SK-N-SH (cell line): ENCODE results near the gene HMGXB3. TPM values are rescaled to one million over a fixed set of nuclear protein-coding genes. Genes with fewer than 3 reads are reported as not detected.

Experiments
- CTCF ChIA-PET: fragments of 300-600, 350-600 bp; formaldehyde crosslinking; extraction: SDS; loops from one replicate; lab custom pipeline; 2021; lab: Yijun Ruan, JAX
- POLR2A ChIA-PET: fragments of 350-600 bp; sonication (Branson Sonifier 250); formaldehyde crosslinking; extraction: SDS; loops from one replicate; lab custom pipeline; 2020; ENCODE audit warnings: antibody characterized with exemption, inconsistent platforms; lab: Yijun Ruan, JAX
- DNase-seq: peaks from one replicate; pipeline ENCODE4 v3.0.0; 2012
- H2AFZ ChIP-seq: fragments of 200-600 bp; sonication (generic); 2 replicates; pipeline ENCODE4 v1.8.1; 2016; ENCODE audit warnings: antibody characterized with exemption, mild to moderate bottlenecking, low read depth
- H3F3A ChIP-seq: fragments of 200-600 bp; sonication (generic); replicated peaks from 2 replicates; pipeline ENCODE3; 2016; ENCODE audit warnings: antibody characterized with exemption, mild to moderate bottlenecking; ENCODE audit not compliant: insufficient read depth
- H3K27ac ChIP-seq, 2 experiments: fragments of 200-500 bp in 1 of 2; fragments of 200-600 bp in 1 of 2; sonication (Bioruptor generic) in 1 of 2; sonication (generic), shearing (Covaris generic) in 1 of 2; 2 replicates each; pipeline versions ENCODE4 v1.5.1 to v1.6.1; 2014 to 2016; ENCODE audit warnings: low read depth in 2 of 2, inconsistent platforms in 1 of 2, low read length in 1 of 2, mild to moderate bottlenecking in 1 of 2, mixed read lengths in 1 of 2
- H3K27me3 ChIP-seq: fragments of 200-600 bp; sonication (generic), shearing (Covaris generic); 2 replicates; pipeline ENCODE4 v1.6.1; 2016; ENCODE audit warnings: mixed run types; ENCODE audit not compliant: insufficient read depth
- H3K36me3 ChIP-seq, 2 experiments: fragments of 200-500 bp in 1 of 2; fragments of 200-600 bp in 1 of 2; sonication (Bioruptor generic) in 1 of 2; sonication (generic) in 1 of 2; replicated peaks in 1 of 2; 2 replicates each; pipeline versions ENCODE3 to v1.5.1; 2014 to 2016; ENCODE audit warnings: low read length in 1 of 2, mild to moderate bottlenecking in 1 of 2; ENCODE audit not compliant: insufficient read depth in 2 of 2, control insufficient read depth in 1 of 2
- H3K4me1 ChIP-seq, 2 experiments: fragments of 200-500 bp in 1 of 2; fragments of 200-600 bp in 1 of 2; sonication (Bioruptor generic) in 1 of 2; sonication (generic), shearing (Covaris generic) in 1 of 2; 2 replicates each; pipeline versions ENCODE4 v1.5.1 to v1.6.1; 2014 to 2016; ENCODE audit warnings: low read depth in 1 of 2, low read length in 1 of 2, mixed run types in 1 of 2; ENCODE audit not compliant: insufficient read depth in 2 of 2, control insufficient read depth in 1 of 2
- H3K4me2 ChIP-seq: fragments of 200-600 bp; sonication (generic), shearing (Covaris generic); 2 replicates; pipeline ENCODE4 v1.6.1; 2017; ENCODE audit warnings: mixed run types
- H3K4me3 ChIP-seq, 2 experiments: fragments of 200-500 bp in 1 of 2; fragments of 200-600 bp in 1 of 2; sonication (Bioruptor generic) in 1 of 2; sonication (generic), shearing (Covaris generic) in 1 of 2; 2 replicates each; pipeline versions ENCODE4 v1.5.1 to v1.8.1; 2014 to 2016; ENCODE audit warnings: low read depth in 2 of 2, inconsistent platforms in 1 of 2, low read length in 1 of 2, mild to moderate bottlenecking in 1 of 2, mixed read lengths in 1 of 2, moderate library complexity in 1 of 2
- H3K79me2 ChIP-seq: fragments of 200-600 bp; sonication (generic); 2 replicates; pipeline ENCODE4 v1.8.1; 2017; ENCODE audit warnings: mild to moderate bottlenecking; ENCODE audit not compliant: insufficient read depth
- H3K9ac ChIP-seq: fragments of 200-600 bp; sonication (generic); 2 replicates; pipeline ENCODE4 v1.6.1; 2017; ENCODE audit warnings: mixed run types
- H3K9me2 ChIP-seq: fragments of 200-600 bp; sonication (generic); 2 replicates; pipeline ENCODE4 v1.6.1; 2017; ENCODE audit warnings: mixed run types
- H3K9me3 ChIP-seq: fragments of 200-600 bp; sonication (generic); 2 replicates; pipeline ENCODE4 v1.6.1; 2017; ENCODE audit warnings: mixed run types, mild to moderate bottlenecking, moderate library complexity
- H4K20me1 ChIP-seq: fragments of 200-600 bp; sonication (generic); 2 replicates; pipeline ENCODE4 v1.6.1; 2017; ENCODE audit warnings: mild to moderate bottlenecking, mixed run types; ENCODE audit not compliant: insufficient read depth
- ELF1 ChIP-seq: IDR thresholded peaks from 2 replicates; pipeline ENCODE4 v1.4.0; 2012
- FOXJ3 ChIP-seq: sonication (generic); formaldehyde crosslinking; IDR thresholded peaks from 2 replicates; pipeline ENCODE4 v1.5.1; 2020; ENCODE audit warnings: mild to moderate bottlenecking, missing genetic modification reagents
- IRF3 ChIP-seq: fragments of 150-350 bp; IDR thresholded peaks from 2 replicates; pipeline ENCODE4 v1.6.1; 2016; ENCODE audit warnings: mild to moderate bottlenecking, low read depth, low read length
- MXI1 ChIP-seq: IDR thresholded peaks from 2 replicates; pipeline ENCODE4 v1.6.1; 2012; ENCODE audit warnings: mild to moderate bottlenecking, low read depth, low read length, improper control_type of control experiment
- NFIC ChIP-seq: IDR thresholded peaks from 2 replicates; pipeline ENCODE4 v1.4.0; 2012; ENCODE audit warnings: borderline replicate concordance
- NRF1 ChIP-seq: IDR thresholded peaks from 2 replicates; pipeline ENCODE4 v1.6.1; 2012; ENCODE audit warnings: low read depth, mild to moderate bottlenecking, low read length
- POLR2AphosphoS5 ChIP-seq: IDR thresholded peaks from 2 replicates; pipeline ENCODE4 v1.6.1; 2012; ENCODE audit warnings: low read depth, low read length
- SIN3A ChIP-seq: IDR thresholded peaks from 2 replicates; pipeline ENCODE4 v1.6.1; 2012; ENCODE audit warnings: low read depth, mild to moderate bottlenecking, low read length, moderate library complexity, borderline replicate concordance
- SMC3 ChIP-seq: IDR thresholded peaks from 2 replicates; pipeline ENCODE4 v1.6.1; 2012; ENCODE audit warnings: low read depth, low read length, improper control_type of control experiment
- TCF12 ChIP-seq: IDR thresholded peaks from 2 replicates; pipeline ENCODE4 v1.4.0; 2012
- TEAD4 ChIP-seq: IDR thresholded peaks from 2 replicates; pipeline ENCODE4 v1.4.0; 2012; ENCODE audit warnings: mild to moderate bottlenecking, borderline replicate concordance; ENCODE audit not compliant: insufficient read depth
- USF1 ChIP-seq: IDR thresholded peaks from 2 replicates; pipeline ENCODE4 v1.4.0; 2012; ENCODE audit warnings: low read depth, borderline replicate concordance
- WGBS: methylation state at CpG from one replicate; pipeline ENCODE4 v1.1.6; 2017; ENCODE audit warnings: low lambda C conversion rate; 5-methylcytosine and 5-hydroxymethylcytosine counted together
- polyA plus RNA-seq, 3 experiments: library from polyadenylated mRNA; depleted of rRNA; stranded (reverse); fragments of >200 nt; gene quantifications; 2 replicates each; pipeline ENCODE4 v1.2.3, GENCODE V29; 2012

The HMGXB3 gene
- polyA plus RNA-seq, 1 of the 3 experiments (the other 2 are of a cell fraction) = 28.8 TPM

DNA sequence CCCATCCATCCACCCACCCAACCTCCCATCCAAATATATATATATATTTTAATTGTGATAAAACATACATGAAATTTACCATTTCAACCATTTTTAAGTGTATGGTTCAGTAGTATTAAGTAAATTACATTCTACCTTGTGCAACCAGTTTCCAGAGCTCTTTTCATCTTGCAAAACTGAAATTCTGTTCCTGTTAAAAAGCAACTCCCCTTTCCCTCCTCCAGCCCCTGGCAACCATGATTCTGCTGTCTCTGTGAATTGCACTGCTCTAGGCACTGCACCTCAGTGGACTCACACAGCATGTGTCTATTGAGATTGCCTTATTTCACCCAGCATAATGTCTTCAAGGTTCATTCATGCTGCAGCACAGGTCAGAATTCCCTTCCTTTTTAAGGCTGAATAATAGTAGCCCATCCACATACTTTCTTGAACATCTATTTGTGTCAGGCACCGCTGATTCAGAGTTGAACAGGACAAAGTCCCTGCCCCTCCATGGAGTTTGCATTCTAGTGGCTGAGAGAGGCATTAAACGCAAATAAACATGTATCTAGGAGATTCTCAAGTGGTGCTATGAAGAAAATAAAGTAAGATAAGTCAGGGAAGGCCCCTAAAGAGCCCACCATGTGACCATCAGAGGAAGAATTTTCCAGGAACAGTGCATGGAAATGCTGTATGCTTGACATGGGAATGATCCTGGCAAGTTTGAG, 61.8 kb downstream of the HMGXB3 start:
- ChIA-PET CTCF (interaction anchor here (1.4 kb wide), 1 partner anchor 62 kb away, joined by 3 read pairs; the partner anchor contains the start of genes HMGXB3 and TIGD6), POLR2A (no interaction called here)
- Histone ChIP-seq H2AFZ (no peak overlapping the region), H3K9ac (no peak overlapping the region), H3K79me2 (no peaks in the 10 kb centered on the region), H3K4me2 (no peak overlapping the region), H3K4me1 (peaks cover 4 to 46% of the 10 kb centered on the region in 2 experiments; a peak in 3 of 4 replicates), H3K27ac (no peak overlapping the region), H4K20me1 (no peaks in the 10 kb centered on the region), H3K9me3 (no peaks in the 10 kb centered on the region), H3K36me3 (no peaks in the 10 kb centered on the region), H3K9me2 (no peaks in the 10 kb centered on the region), H3F3A (peaks cover 5% of the 10 kb centered on the region), H3K27me3 (no peaks in the 10 kb centered on the region), H3K4me3 (no peak overlapping the region)
- WGBS = 69% methylated on average over 2 of the region's 2 CpGs
- DNase-seq = no peak
- TF ChIP-seq SMC3 (no peak), FOXJ3 (CRISPR knock-in tag) (no peak), NRF1 (no peak), NFIC (no peak), ELF1 (no peak), POLR2AphosphoS5 (no peak), MXI1 (no peak), IRF3 (no peak), TEAD4 (no peak), SIN3A (no peak)

GRCh38 chr5:150063638-150064037, 63.1 kb downstream of the HMGXB3 start:
- Histone ChIP-seq H3K9ac (no peak overlapping the region), H3K27me3 (no peaks in the 10 kb centered on the region), H3K36me3 (no peaks in the 10 kb centered on the region), H2AFZ (no peak overlapping the region), H4K20me1 (no peaks in the 10 kb centered on the region), H3K4me3 (no peak overlapping the region), H3K4me2 (no peak overlapping the region), H3F3A (peaks cover 6% of the 10 kb centered on the region), H3K9me3 (no peaks in the 10 kb centered on the region), H3K27ac (no peak overlapping the region), H3K9me2 (no peaks in the 10 kb centered on the region), H3K4me1 (peaks cover 8 to 55% of the 10 kb centered on the region in 2 experiments; a peak in 3 of 4 replicates), H3K79me2 (no peaks in the 10 kb centered on the region)
- 93% methylated on average over 4 of the region's 5 CpGs for WGBS
- ChIA-PET CTCF (interaction anchor here (0.8 to 1.4 kb wide), 3 partner anchors 63 to 229 kb away, joined by 3 read pairs; partner anchors contain the start of genes HMGXB3 and TIGD6), POLR2A (no interaction called here)
- no peak for DNase-seq
- no peak for TF ChIP-seq USF1
- no peak for TF ChIP-seq TCF12
- TF ChIP-seq IRF3 = no peak
